Frontal cortex (tissue), 4 donors: ENCODE data around the gene LAMC3. TPM values are rescaled to one million over a fixed set of nuclear protein-coding genes. Genes with fewer than 3 reads are reported as not detected.

Experiments
- DNase-seq, 2 donors: peaks; one replicate each; pipeline ENCODE4 v3.0.0; 2012; ENCODE audit warnings: low spot score in 2 of 2
- FAIRE-seq: peaks from 2 replicates; lab custom pipeline; 2012; peaks lifted over from hg19 to GRCh38; lab: Jason Lieb, UNC
- total RNA-seq: library from RNA; depleted of rRNA; stranded (reverse); fragments of >200 nt; gene quantifications from one replicate; pipeline ENCODE4 v1.2.3, GENCODE V29; 2014
- donor health status: control.
- donor health status: control.
- donor health status: control.

Gene LAMC3
- total RNA-seq, 1 donor from 2014 or later = 2.4 TPM

GRCh38 chr9:131006601-131007000 is 2.4 kb upstream of the LAMC3 start:
- FAIRE-seq = no peak
- no peak for DNase-seq

- FAIRE-seq (no peak), DNase-seq (no peak)
These were observed 888 bp upstream of the LAMC3 start for GRCh38 chr9:131008086-131008485.

- no peak for FAIRE-seq
- DNase-seq = no peak
These were observed 438 bp upstream of the LAMC3 start for GRCh38 chr9:131008563-131008908.

GRCh38 chr9:131010482-131011273 is 1.7 kb downstream of the LAMC3 start:
- FAIRE-seq = no peak
- no peak for DNase-seq

GRCh38 chr9:131011274-131012022 is 2.5 kb downstream of the LAMC3 start:
- FAIRE-seq (no peak), DNase-seq (no peak)

GRCh38 chr9:131012023-131012334 is 3.0 kb downstream of the LAMC3 start:
- FAIRE-seq = no peak

GRCh38 chr9:131012396-131012917 is 3.5 kb downstream of the LAMC3 start:
- no peak for DNase-seq
- FAIRE-seq = no peak

More at GRCh38 chr9:131012023-131012334, 3.0 kb downstream of the LAMC3 start:
- no peak for DNase-seq

GRCh38 chr9:131013015-131013755 is 4.2 kb downstream of the LAMC3 start:
- DNase-seq (no peak), FAIRE-seq (no peak)

GRCh38 chr9:131013771-131014676 is 5.0 kb downstream of the LAMC3 start:
- no peak for FAIRE-seq
- no peak for DNase-seq

- FAIRE-seq (no peak), DNase-seq (no peak)
These were observed 6.1 kb downstream of the LAMC3 start for GRCh38 chr9:131015112-131015511.

- FAIRE-seq (no peak), DNase-seq (no peak)
These were observed 7.0 kb downstream of the LAMC3 start for GRCh38 chr9:131015876-131016397.

GRCh38 chr9:131017067-131017466 is 8.1 kb downstream of the LAMC3 start:
- DNase-seq = no peak
- FAIRE-seq = no peak

- FAIRE-seq = no peak
- no peak for DNase-seq
These were observed 9.6 kb downstream of the LAMC3 start for GRCh38 chr9:131018621-131019020.

- DNase-seq (no peak), FAIRE-seq (no peak)
These were observed 10.6 kb downstream of the LAMC3 start for GRCh38 chr9:131019388-131020239.

- DNase-seq (no peak), FAIRE-seq (no peak)
These were observed 11.4 kb downstream of the LAMC3 start for GRCh38 chr9:131020388-131020787.

- DNase-seq (no peak), FAIRE-seq (no peak)
These were observed 11.9 kb downstream of the LAMC3 start for GRCh38 chr9:131020862-131021261.

GRCh38 chr9:131021785-131022184 is 12.8 kb downstream of the LAMC3 start:
- FAIRE-seq (no peak), DNase-seq (no peak)
